GM12801 (cell line): ENCODE measurements around the gene SELENOH.

Source experiments
- CTCF ChIP-seq: IDR thresholded peaks from one replicate; pipeline ENCODE4 v1.5.1; 2011; ENCODE audit warnings: control low read depth; ENCODE audit not compliant: insufficient read length; ENCODE audit errors: extremely low read depth

SELENOH gene

GRCh38 chr11:57735619-57736298 lies 5.5 kb upstream of the SELENOH start:
- no peak for TF ChIP-seq CTCF

GRCh38 chr11:57742087-57742452 lies 779 bp downstream of the SELENOH start:
- no peak for TF ChIP-seq CTCF

- TF ChIP-seq CTCF: no peak
Observed at GRCh38 chr11:57744357-57744756, 3.1 kb downstream of the SELENOH start.

GRCh38 chr11:57745206-57745605 lies 3.9 kb downstream of the SELENOH start:
- TF ChIP-seq CTCF: no peak

DNA sequence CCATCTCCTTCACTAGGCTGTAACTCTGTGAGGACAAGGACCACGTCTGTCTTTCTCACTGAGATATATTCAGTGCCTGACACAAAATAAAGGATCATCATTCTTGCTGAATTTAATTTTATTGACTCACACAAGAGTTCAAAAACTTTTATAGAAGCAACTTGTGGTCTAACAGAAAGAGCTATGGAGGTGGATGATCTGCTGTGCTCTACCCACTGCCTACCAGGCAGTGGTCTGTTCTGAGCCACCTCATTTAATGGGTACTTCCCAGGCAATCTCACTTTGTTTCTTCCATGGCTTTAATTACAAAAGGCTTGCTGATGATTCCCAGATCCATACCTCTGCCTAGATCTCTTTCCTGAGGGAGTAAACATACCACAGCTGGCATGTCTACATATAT lies 5.6 kb downstream of the SELENOH start:
- no peak for TF ChIP-seq CTCF

- TF ChIP-seq CTCF: no peak
Observed at GRCh38 chr11:57751176-57751575, 9.9 kb downstream of the SELENOH start.

- TF ChIP-seq CTCF: no peak
Observed at GRCh38 chr11:57751676-57752253, 10.5 kb downstream of the SELENOH start, which contains the start of gene BTBD18. Gene BTBD18, minus strand, starts transcription at chr11:57751819. Its CDS starts 631 bp downstream, at chr11:57751188.
